GM12892 (cell line): ENCODE data around the gene SCP2.

Source experiments
- POLR2A ChIP-seq: IDR thresholded peaks from 2 replicates; pipeline ENCODE4 v1.6.1; 2011; ENCODE audit warnings: low read depth, low read length, control low read depth
- POLR2AphosphoS5 ChIP-seq: IDR thresholded peaks from 2 replicates; pipeline ENCODE4 v1.6.1; 2011; ENCODE audit warnings: low read depth, low read length, control low read depth
- TAF1 ChIP-seq: IDR thresholded peaks from 2 replicates; pipeline ENCODE4 v1.6.1; 2011; ENCODE audit warnings: low read depth, mild to moderate bottlenecking, control low read depth, low read length, borderline replicate concordance

- TF ChIP-seq POLR2AphosphoS5 (no peak), POLR2A (no peak), TAF1 (no peak)
Observed at GRCh38 chr1:53023546-53023945, 96.5 kb downstream of the SCP2 start.
